GM12878 (cell line): ENCODE data around the gene BMERB1.

Source experiments
- CREB1 ChIP-seq: IDR thresholded peaks from 2 replicates; pipeline ENCODE4 v1.6.1; 2012; ENCODE audit warnings: low read depth, mild to moderate bottlenecking, inconsistent platforms
- POLR2A ChIP-seq: IDR thresholded peaks from 2 replicates; pipeline ENCODE4 v1.6.1; 2011; ENCODE audit warnings: low read depth, mild to moderate bottlenecking, low read length
- SRF ChIP-seq, 2 experiments: IDR thresholded peaks; 2 replicates each; pipeline ENCODE4 v1.6.1; 2011; ENCODE audit warnings: low read depth in 2 of 2, low read length in 2 of 2, mild to moderate bottlenecking in 1 of 2, moderate library complexity in 1 of 2

- TF ChIP-seq SRF (IDR thresholded peaks at IDR 0.05; ENCODE audit: low read depth in 2 of 2, low read length in 2 of 2) (no peak), CREB1 (no peak), POLR2A (no peak)
These were observed 182.2 kb downstream of the BMERB1 start for GRCh38 chr16:15616475-15617165.
